Stimulated activated CD4-positive, alpha-beta T cell treated with anti-CD3 and anti-CD28 coated beads, TNF-alpha, amount 100 ng/mL, for 48 hours (primary cell): ENCODE data around the gene PTGES3.
A peak's percentile ranks its signal among the peaks of the same experiment; 100 is the strongest.
"Not testable (repeated sequence)": the region's sequence is repeated elsewhere in the genome, so short reads cannot be mapped to it uniquely, and the experiment has no call there.

Experiments used
- DNase-seq, 3 donors: peaks; one replicate each; pipeline ENCODE4 v3.0.0-alpha.2; 2020; ENCODE audit warnings: low read depth in 3 of 3

Gene PTGES3

GRCh38 chr12:56657416-56658379 lies 30.4 kb downstream of the PTGES3 start:
- DNase-seq, result no peak

DNA sequence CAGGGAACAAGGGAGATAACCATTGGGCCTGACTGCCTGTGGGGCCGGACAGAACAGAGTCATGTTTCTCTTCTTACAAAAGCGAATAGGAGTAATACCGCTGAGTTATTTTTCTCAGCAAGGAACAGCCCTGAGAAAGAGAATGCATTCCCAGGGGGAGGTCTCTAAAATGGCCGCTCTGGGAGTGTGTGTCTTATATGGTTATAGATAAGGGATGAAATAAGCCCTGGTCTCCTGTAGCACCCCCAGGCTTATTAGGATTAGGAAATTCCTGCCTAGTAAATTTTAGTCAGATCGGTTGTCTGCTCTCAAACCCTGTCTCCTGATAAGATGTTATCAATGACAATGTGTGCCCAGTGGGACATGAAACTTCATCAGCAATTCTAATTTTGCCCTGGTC lies 34.3 kb downstream of the PTGES3 start:
- DNase-seq, result not testable (repeated sequence)

GRCh38 chr12:56648023-56648422 lies 40.1 kb downstream of the PTGES3 start:
- DNase-seq, result not testable (repeated sequence)

DNA sequence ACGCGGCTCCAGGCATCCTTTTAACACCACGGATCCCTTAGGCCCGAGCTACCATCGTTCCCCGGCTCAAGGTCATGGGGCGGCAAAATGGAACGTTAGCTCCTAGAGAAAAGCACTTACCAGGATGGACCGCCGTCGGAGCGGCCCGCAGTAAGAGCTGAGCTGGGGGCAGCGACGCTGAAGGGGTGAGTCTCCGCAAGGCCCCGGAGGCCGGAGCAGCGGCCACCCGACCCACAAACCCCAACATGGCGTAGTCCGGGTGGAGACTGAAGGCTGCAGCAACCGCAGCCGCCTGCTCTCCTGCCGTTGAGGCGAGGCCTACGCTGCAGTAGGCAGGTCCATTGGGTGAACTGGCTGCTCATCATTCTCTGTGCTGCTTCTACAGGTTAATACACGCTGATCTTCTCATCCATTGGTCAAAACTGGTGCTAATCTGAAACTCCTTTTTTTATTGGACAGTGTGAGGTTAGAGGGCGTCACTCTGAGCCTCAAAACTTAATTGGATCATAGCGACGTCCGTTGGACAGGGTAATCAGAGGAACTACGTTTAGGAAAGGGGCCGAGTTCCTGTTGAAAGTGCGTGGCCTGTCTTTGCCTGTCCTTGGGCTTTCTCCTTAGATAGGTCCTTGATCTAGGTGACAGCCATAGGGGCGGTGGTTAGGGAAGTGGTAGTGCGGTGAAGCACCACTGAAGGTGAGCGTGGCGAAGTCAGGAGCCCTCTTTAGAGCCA lies 42.2 kb downstream of the PTGES3 start, which contains the start of gene ATP5F1B:
TSS of gene ATP5F1B (minus strand) at position 268 of the 730 bp plus-strand sequence. CDS start at position 247, 21 bp downstream.
- peak; percentile 77 to 90 (median 82) for DNase-seq

GRCh38 chr12:56645201-56645716 lies 42.8 kb downstream of the PTGES3 start:
- DNase-seq, result no peak

GRCh38 chr12:56644654-56645053 lies 43.4 kb downstream of the PTGES3 start:
- DNase-seq, result no peak

GRCh38 chr12:56641219-56641618 lies 46.9 kb downstream of the PTGES3 start:
- DNase-seq, result no peak

DNA sequence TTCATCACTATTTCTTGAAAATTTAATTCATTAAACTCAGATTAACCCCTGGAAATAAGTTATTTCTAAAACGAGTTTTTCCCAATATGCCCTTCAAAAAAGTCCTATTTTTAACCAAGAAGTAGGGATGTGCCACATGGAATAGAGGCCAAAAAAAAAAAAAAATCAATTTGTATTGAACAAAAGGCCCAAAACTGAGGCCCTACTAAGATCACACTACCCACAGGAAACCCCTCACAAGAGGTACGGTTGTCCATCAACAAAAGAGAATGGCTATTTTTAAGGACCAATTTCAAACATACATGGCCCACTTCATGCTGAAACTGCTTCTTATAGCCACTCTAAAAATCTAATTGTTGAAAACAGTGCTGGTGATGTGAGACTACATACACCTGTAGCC lies 50.5 kb downstream of the PTGES3 start:
- DNase-seq, result no peak

- DNase-seq, result peak; percentile 81 to 92 (median 90)
These were observed 51.2 kb downstream of the PTGES3 start for GRCh38 chr12:56636675-56637540.

DNA sequence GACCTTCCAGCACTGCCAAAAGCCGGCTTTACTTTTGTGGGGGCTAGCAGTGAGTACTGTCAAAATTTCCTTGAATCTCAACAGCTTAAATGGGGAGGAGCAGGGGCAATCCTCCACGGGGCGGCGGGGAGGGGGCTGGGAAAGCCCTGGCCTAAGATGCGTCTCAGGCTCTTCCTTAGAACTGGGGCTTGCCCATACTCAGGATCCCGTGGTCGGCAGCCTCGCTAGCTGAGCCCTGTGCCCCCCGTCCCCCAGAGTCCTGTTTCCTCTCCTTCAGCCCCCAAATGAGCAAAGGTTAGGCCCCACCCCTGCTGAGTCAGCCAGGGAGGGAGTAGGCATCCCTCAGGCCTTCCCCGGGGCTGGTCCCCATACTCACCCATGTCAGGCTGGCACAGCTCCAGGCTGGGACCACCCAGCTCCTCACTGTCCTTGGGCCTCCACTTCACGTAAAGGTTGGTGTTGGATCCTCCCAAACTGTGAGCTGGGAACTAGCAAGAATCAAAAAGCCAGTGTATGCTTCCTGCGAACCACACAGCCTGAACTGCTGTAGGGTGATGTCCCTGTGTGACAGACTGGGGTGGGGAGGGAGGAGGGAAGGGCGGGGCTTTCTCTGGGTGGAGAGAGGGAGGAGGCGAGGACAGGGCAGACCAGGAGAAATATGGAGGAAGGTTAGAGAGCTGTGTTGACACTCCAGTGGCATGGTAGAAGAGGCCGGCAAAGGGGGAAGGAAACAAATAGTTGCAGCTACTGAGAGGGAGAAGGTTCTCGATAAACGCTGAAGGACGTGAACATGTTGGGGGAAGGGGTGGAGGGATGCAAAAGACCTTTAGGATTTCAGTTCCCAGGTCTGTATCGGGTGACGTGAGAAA lies 52.0 kb downstream of the PTGES3 start:
- DNase-seq, result peak; percentile 65 to 90 (median 76)

GRCh38 chr12:56634837-56635791 lies 53.0 kb downstream of the PTGES3 start:
- DNase-seq, result peak in 1 of 3 donors; percentile 60

GRCh38 chr12:56634242-56634836 lies 53.7 kb downstream of the PTGES3 start:
- no peak for DNase-seq

- no peak for DNase-seq
These were observed 54.4 kb downstream of the PTGES3 start for GRCh38 chr12:56633468-56634241.

- no peak for DNase-seq
These were observed 55.2 kb downstream of the PTGES3 start for GRCh38 chr12:56632701-56633467.

DNA sequence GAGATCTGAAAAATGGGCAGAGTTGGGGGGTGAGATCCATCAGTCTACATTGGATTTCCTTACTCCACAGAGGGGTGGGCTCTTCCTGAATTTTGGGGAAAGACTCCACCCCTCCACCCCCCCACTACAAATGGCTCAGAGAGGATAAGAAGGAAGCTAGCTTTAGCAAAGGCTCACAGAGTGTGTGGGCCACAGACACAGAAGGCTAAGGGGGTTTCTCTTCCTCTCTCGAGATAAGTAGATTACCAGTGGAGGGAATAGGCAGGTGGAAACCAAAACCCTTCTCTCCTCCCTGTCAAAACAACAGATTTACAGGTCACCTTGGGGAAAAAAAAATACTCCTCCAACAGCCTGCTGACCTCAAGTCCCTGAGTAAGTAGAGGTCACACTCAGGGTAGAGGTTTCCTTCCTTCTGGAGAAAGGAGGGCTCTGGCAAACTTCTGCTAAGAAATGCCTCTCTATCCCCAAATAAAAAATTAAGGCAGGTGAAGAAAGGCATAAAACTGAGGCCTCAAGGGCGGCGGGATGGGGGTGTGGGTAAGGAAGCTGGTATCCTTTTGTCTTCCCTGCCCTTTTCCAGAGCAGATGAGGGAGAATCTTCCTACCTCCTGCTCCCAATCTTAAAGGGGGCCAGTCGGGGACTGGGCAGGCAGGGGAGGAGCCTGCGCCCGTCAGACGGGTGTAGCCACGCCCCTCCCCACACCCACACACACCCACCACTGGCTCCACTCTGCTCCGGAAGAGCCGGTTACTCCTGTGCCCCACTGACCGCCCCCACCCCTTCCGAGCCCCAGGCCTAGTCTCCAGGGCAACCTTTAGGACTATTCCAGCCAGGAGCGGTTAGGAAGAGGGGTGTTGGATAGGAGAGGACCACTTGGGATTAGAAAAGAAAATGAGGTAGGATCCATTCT lies 56.0 kb downstream of the PTGES3 start:
- DNase-seq, result peak in 1 of 3 donors; percentile 61

- peak; percentile 70 to 84 (median 79) for DNase-seq
These were observed 57.9 kb downstream of the PTGES3 start, which contains the start of gene BAZ2A for GRCh38 chr12:56630180-56630632. BAZ2A (minus strand) TSS chr12:56630326; CDS start chr12:56617530, 12,796 bp downstream.
